HL-60/S4 (cell line): ENCODE measurements around the gene ASIP.
"Not testable (repeated sequence)": the region's sequence is repeated elsewhere in the genome, so short reads cannot be mapped to it uniquely, and the experiment has no call there.

Experiments used
- in situ Hi-C: fragments of 300-500 bp; cut with MboI; formaldehyde crosslinking; loops from 2 replicates; pipeline ENCODE4 v1.14.3; 2022; ENCODE audit warnings: low sequenced_read_pairs

The ASIP gene

GRCh38 chr20:34240693-34241615 is at the start of gene ASIP:
Gene ASIP, plus strand, starts transcription at chr20:34241423. Its CDS starts 18,952 bp downstream, at chr20:34260375.
- in situ Hi-C loops, result no loop called here

GRCh38 chr20:34193051-34193450 is 48.2 kb upstream of the ASIP start:
- in situ Hi-C loops, result no loop called here

- in situ Hi-C loops, result no loop called here
Observed at GRCh38 chr20:34199183-34199582, 42.0 kb upstream of the ASIP start.

- in situ Hi-C loops, result no loop called here
Observed at GRCh38 chr20:34200023-34200422, 41.2 kb upstream of the ASIP start.

GRCh38 chr20:34201531-34201930 is 39.7 kb upstream of the ASIP start:
- in situ Hi-C loops, result no loop called here

GRCh38 chr20:34205172-34205880 is 35.9 kb upstream of the ASIP start:
- in situ Hi-C loops, result not testable (repeated sequence)

- in situ Hi-C loops, result no loop called here
Observed at GRCh38 chr20:34209111-34209510, 32.1 kb upstream of the ASIP start.

- in situ Hi-C loops, result no loop called here
Observed at GRCh38 chr20:34210271-34210670, 31.0 kb upstream of the ASIP start.

GRCh38 chr20:34211591-34211990 is 29.6 kb upstream of the ASIP start:
- in situ Hi-C loops, result no loop called here

- in situ Hi-C loops, result no loop called here
Observed at GRCh38 chr20:34213213-34213612, 28.0 kb upstream of the ASIP start.

GRCh38 chr20:34215711-34216381 is 25.4 kb upstream of the ASIP start:
- in situ Hi-C loops, result no loop called here

- in situ Hi-C loops, result no loop called here
Observed at GRCh38 chr20:34216382-34216742, 24.9 kb upstream of the ASIP start.

- in situ Hi-C loops, result no loop called here
Observed at GRCh38 chr20:34220561-34220960, 20.7 kb upstream of the ASIP start.

GRCh38 chr20:34222208-34222607 is 19.0 kb upstream of the ASIP start:
- in situ Hi-C loops, result no loop called here

GRCh38 chr20:34224251-34224650 is 17.0 kb upstream of the ASIP start:
- in situ Hi-C loops, result not testable (repeated sequence)

- in situ Hi-C loops, result no loop called here
Observed at GRCh38 chr20:34231634-34232033, 9.6 kb upstream of the ASIP start.

- in situ Hi-C loops, result no loop called here
Observed at GRCh38 chr20:34232494-34233087, 8.6 kb upstream of the ASIP start.

GRCh38 chr20:34233687-34234086 is 7.5 kb upstream of the ASIP start:
- in situ Hi-C loops, result no loop called here

- in situ Hi-C loops, result no loop called here
Observed at GRCh38 chr20:34235875-34236274, 5.3 kb upstream of the ASIP start.

GRCh38 chr20:34237942-34238341 is 3.3 kb upstream of the ASIP start:
- in situ Hi-C loops, result no loop called here

- in situ Hi-C loops, result no loop called here
Observed at GRCh38 chr20:34240121-34240520, 1.1 kb upstream of the ASIP start.
